ENCODE measurements around the gene HNRNPC. TPM values are rescaled to one million over a fixed set of nuclear protein-coding genes. Genes with fewer than 3 reads are reported as not detected.

The HNRNPC gene
- total RNA-seq, 1 experiment from 2014 or later: 843 TPM

DNA sequence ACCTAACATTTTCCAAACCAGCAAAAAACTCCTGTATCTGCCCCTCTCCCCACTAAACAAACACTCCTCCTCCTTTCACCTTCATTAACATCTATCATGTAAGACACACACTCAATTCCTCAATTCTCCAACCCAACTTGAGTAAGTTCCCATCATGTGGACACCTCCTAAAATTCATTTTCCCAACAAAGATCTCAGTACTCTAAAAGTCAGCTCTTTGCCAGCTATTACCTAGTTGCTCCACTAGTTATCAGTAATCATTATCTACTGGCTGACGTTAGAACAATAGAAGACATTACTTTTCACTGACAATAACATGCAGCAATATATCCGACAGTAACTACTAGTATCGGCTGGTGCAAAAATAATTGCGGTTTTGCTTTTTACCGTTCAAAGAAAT lies 42.1 kb downstream of the HNRNPC start:
- H3K27ac ChIP-seq (ENCODE audit: low read depth, low read length): no peak overlapping the region
- intact Hi-C loops (cut with micrococcal nuclease): no loop called here
- H4K20me1 ChIP-seq (ENCODE audit: insufficient read depth): peaks cover 72% of the 10 kb centered on the region
- TF ChIP-seq YY1 (IDR thresholded peaks at IDR 0.05; ENCODE audit: extremely low read depth, insufficient replicate concordance, low read depth, low read length) (no peak), SP1 (IDR thresholded peaks at IDR 0.05; ENCODE audit: low read depth) (no peak), EGR1 (IDR thresholded peaks at IDR 0.05; ENCODE audit: low read depth) (no peak), ZFX (IDR thresholded peaks at IDR 0.05) (no peak), ZNF274 (IDR thresholded peaks at IDR 0.05; ENCODE audit: low read depth, low read length) (no peak), TCF7L2 (IDR thresholded peaks at IDR 0.05; ENCODE audit: borderline replicate concordance, extremely low read depth, insufficient read depth, insufficient read length) (no peak), RAD21 (IDR thresholded peaks at IDR 0.05; ENCODE audit: low read depth) (no peak), EZH2 (IDR thresholded peaks at IDR 0.05) (no peak), CEBPB (IDR thresholded peaks at IDR 0.05; ENCODE audit: low read depth) (no peak), SIN3A (IDR thresholded peaks at IDR 0.05; ENCODE audit: low read depth) (no peak), ELF1 (IDR thresholded peaks at IDR 0.05; ENCODE audit: borderline replicate concordance, low read depth) (no peak), FOSL1 (IDR thresholded peaks at IDR 0.05; ENCODE audit: low read depth) (no peak), POLR2A (IDR thresholded peaks at IDR 0.05; ENCODE audit: borderline replicate concordance, extremely low read depth, insufficient read depth, insufficient read length) (no peak), CBX3 (IDR thresholded peaks at IDR 0.05; ENCODE audit: low read depth) (no peak), JUND (IDR thresholded peaks at IDR 0.05) (no peak)
- TF ChIP-seq, protein P1, sequence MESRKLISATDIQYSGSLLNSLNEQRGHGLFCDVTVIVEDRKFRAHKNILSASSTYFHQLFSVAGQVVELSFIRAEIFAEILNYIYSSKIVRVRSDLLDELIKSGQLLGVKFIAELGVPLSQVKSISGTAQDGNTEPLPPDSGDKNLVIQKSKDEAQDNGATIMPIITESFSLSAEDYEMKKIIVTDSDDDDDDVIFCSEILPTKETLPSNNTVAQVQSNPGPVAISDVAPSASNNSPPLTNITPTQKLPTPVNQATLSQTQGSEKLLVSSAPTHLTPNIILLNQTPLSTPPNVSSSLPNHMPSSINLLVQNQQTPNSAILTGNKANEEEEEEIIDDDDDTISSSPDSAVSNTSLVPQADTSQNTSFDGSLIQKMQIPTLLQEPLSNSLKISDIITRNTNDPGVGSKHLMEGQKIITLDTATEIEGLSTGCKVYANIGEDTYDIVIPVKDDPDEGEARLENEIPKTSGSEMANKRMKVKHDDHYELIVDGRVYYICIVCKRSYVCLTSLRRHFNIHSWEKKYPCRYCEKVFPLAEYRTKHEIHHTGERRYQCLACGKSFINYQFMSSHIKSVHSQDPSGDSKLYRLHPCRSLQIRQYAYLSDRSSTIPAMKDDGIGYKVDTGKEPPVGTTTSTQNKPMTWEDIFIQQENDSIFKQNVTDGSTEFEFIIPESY (IDR thresholded peaks at IDR 0.05; ENCODE audit: extremely low read depth, insufficient replicate concordance, low read length): no peak
- TF ChIP-seq, protein P2, sequence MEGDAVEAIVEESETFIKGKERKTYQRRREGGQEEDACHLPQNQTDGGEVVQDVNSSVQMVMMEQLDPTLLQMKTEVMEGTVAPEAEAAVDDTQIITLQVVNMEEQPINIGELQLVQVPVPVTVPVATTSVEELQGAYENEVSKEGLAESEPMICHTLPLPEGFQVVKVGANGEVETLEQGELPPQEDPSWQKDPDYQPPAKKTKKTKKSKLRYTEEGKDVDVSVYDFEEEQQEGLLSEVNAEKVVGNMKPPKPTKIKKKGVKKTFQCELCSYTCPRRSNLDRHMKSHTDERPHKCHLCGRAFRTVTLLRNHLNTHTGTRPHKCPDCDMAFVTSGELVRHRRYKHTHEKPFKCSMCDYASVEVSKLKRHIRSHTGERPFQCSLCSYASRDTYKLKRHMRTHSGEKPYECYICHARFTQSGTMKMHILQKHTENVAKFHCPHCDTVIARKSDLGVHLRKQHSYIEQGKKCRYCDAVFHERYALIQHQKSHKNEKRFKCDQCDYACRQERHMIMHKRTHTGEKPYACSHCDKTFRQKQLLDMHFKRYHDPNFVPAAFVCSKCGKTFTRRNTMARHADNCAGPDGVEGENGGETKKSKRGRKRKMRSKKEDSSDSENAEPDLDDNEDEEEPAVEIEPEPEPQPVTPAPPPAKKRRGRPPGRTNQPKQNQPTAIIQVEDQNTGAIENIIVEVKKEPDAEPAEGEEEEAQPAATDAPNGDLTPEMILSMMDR (IDR thresholded peaks at IDR 0.05 in 2 of 3, conservative IDR thresholded peaks at IDR 0.05 in 1 of 3; ENCODE audit: borderline replicate concordance in 1 of 3, insufficient read depth in 1 of 3, low read depth in 2 of 3, low read length in 2 of 3): no peak
- TF ChIP-seq, protein P3, sequence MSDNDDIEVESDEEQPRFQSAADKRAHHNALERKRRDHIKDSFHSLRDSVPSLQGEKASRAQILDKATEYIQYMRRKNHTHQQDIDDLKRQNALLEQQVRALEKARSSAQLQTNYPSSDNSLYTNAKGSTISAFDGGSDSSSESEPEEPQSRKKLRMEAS (IDR thresholded peaks at IDR 0.05): no peak
- CTCF ChIA-PET: no interaction called here
- no peaks in the 10 kb centered on the region for H3K27me3 ChIP-seq (ENCODE audit: insufficient read depth, low read length)
- H3K4me3 ChIP-seq (replicated peaks in 1 of 2; ENCODE audit: low read depth in 1 of 2, low read length in 2 of 2): no peak overlapping the region
- no peak for ATAC-seq
- POLR2A ChIA-PET: no interaction called here
- H2AFZ ChIP-seq (ENCODE audit: low read depth, low read length, poor library complexity, severe bottlenecking): no peak overlapping the region
- no TSS peak for BruUV-seq (replicated peaks)
- no peaks in the 10 kb centered on the region for H3K9me3 ChIP-seq (ENCODE audit: control insufficient read depth in 1 of 2, insufficient read depth in 1 of 2, low read depth in 1 of 2, low read length in 2 of 2)
- peaks cover 100% of the 10 kb centered on the region for H3K79me2 ChIP-seq (ENCODE audit: insufficient read depth, low read length)
- DNase-seq (ENCODE audit: low read depth, low spot score): no peak
- no peaks in the 10 kb centered on the region for H3K4me1 ChIP-seq (ENCODE audit: control insufficient read depth in 1 of 2, insufficient read depth in 2 of 2, low read length in 2 of 2)
- RAD21 ChIA-PET (ENCODE audit: low non-redundant PET in 1 of 2, low total read pairs in 2 of 2, uncharacterized antibody in 2 of 2, unreplicated experiment in 2 of 2): no interaction called here
- no peak overlapping the region for H3K9ac ChIP-seq (ENCODE audit: low read length)
- peaks cover 63 to 88% of the 10 kb centered on the region in 2 experiments for H3K36me3 ChIP-seq (ENCODE audit: control insufficient read depth in 1 of 2, insufficient read depth in 2 of 2, low read length in 2 of 2)
- no peaks in the 10 kb centered on the region for H3K9me2 ChIP-seq (ENCODE audit: insufficient read depth)
- H3K4me2 ChIP-seq (ENCODE audit: low read length): no peak overlapping the region

Data from HCT116 (cell line).